ENCODE results near the gene PRKCSH.

- TF ChIP-seq POLR2A (IDR thresholded peaks at IDR 0.05): no peak
- TF ChIP-seq, protein P1, sequence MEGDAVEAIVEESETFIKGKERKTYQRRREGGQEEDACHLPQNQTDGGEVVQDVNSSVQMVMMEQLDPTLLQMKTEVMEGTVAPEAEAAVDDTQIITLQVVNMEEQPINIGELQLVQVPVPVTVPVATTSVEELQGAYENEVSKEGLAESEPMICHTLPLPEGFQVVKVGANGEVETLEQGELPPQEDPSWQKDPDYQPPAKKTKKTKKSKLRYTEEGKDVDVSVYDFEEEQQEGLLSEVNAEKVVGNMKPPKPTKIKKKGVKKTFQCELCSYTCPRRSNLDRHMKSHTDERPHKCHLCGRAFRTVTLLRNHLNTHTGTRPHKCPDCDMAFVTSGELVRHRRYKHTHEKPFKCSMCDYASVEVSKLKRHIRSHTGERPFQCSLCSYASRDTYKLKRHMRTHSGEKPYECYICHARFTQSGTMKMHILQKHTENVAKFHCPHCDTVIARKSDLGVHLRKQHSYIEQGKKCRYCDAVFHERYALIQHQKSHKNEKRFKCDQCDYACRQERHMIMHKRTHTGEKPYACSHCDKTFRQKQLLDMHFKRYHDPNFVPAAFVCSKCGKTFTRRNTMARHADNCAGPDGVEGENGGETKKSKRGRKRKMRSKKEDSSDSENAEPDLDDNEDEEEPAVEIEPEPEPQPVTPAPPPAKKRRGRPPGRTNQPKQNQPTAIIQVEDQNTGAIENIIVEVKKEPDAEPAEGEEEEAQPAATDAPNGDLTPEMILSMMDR (IDR thresholded peaks at IDR 0.05): no peak
These were observed 22.9 kb downstream of the PRKCSH start for GRCh38 chr19:11458236-11458900.

Measured in right lobe of liver (tissue), 4 donors.